ENCODE results near the gene UVRAG.

UVRAG gene

DNA sequence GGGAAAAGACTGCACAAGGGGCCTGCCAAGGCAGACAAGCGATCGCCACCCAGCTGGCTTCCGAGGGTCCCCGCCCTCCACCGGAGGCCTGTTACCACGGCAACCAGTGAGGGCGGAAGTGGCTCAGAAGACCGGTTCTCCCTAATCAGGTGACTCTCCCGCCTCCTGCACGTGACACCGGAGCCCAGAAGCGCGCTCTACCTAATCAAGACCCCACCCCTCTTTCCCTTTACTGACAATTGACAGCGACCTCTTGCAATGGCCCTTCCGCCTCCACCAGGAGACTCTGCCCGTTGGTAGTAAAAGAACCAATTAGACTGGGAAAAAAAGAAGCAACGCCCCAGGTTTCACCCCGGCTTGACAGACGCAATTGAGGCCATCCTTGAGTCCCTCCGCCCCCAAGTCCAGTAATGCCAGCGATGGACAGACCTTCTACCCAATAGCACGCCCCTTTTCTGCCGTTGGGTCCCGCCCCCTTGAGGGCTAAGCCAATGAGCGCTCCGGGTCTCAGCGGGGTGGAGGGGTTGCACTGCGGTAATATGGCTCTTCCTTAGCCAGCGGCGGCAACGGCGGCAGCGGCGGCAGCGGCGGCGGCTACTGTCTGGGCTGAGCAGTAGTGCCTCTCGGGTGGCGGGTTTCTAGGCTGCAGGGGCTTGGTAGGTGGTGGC lies at the start of gene UVRAG:
Gene UVRAG, plus strand, starts transcription at position 534 of the 668 bp plus-strand sequence. CDS start 198 bp downstream, outside the sequence.
- peak; percentile 90 for DNase-seq

GRCh38 chr11:75766443-75767227 lies 48.4 kb upstream of the UVRAG start:
- DNase-seq: no peak

DNA sequence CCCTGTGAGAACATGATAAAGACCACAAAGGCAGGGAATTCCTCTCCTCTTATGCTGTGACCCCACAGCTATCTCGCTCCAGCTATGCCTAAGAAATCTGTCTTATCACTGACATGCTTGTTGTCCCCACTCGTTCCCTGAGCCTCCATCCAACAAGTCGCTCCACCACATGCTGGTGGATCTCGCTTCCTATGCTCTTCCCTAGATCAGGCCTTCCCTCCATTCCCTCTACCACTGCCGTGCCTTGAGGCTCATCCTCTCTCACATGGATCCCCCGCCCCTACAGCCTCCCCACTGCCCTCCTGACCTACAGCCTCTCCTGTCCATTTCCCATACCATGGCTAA lies 47.8 kb upstream of the UVRAG start:
- DNase-seq: no peak

GRCh38 chr11:75767793-75768111 lies 47.3 kb upstream of the UVRAG start:
- no peak for DNase-seq

DNA sequence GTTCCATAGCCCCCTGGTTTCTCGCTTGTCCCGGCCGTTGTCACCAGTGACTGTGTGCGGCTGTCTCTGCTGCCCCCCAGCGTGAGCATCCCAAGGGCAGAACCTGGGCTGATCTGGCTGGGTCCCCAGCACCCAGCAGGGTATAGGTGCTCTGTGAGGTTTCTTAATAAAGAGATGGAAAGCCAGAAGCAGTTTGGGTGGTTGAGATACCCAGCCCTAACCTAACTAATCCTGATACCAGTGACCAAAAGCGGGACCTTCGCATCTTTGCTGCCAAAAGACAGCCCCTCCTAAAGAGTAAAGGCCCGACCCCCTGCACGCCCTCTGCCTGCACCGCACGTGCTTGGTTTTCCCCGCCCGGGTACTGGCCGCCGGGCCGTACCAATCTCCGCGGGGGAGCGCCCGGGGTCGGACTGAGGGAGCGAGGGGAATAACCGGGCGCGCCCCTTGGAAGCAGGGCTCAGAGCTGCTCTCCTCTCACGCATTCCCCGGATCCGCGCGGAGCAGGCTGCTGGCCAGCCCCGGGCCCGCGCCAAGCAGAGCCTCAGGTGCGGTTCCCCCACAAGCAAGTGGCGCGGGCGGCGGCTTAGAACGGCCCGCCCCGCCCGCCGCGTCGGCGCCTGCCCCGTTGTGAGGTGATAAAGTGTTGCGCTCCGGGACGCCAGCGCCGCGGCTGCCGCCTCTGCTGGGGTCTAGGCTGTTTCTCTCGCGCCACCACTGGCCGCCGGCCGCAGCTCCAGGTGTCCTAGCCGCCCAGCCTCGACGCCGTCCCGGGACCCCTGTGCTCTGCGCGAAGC lies 46.7 kb upstream of the UVRAG start, which contains the start of gene DGAT2:
Gene DGAT2, plus strand, starts transcription at position 667 of the 797 bp plus-strand sequence. CDS start 214 bp downstream, outside the sequence.
- peak; percentile 36 for DNase-seq

GRCh38 chr11:75768909-75769771 lies 45.9 kb upstream of the UVRAG start:
- no peak for DNase-seq

DNA sequence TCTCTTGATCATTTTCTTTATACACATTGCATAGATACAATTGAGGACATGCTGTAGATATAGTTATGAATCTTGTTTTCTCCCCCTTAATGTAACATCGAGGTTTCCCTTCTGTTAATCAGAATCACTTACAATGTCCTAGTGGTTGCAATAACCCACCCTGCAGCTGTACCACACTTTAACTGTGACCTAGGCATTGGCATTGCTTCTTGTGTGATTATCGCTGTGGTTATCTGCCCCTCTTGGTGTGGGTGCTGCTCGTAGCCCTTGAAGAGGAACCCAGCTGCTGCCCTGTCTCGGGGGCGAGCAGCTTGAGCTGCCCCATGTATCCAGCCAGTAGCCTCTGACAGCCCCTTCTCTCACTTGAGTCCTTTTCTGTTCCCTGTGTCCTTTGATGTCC lies 44.9 kb upstream of the UVRAG start:
- DNase-seq: no peak

- no peak for DNase-seq
Observed at GRCh38 chr11:75771646-75772410, 43.2 kb upstream of the UVRAG start.

- no peak for DNase-seq
Observed at GRCh38 chr11:75773595-75774353, 41.2 kb upstream of the UVRAG start.

GRCh38 chr11:75775056-75775455 lies 40.0 kb upstream of the UVRAG start:
- no peak for DNase-seq

DNA sequence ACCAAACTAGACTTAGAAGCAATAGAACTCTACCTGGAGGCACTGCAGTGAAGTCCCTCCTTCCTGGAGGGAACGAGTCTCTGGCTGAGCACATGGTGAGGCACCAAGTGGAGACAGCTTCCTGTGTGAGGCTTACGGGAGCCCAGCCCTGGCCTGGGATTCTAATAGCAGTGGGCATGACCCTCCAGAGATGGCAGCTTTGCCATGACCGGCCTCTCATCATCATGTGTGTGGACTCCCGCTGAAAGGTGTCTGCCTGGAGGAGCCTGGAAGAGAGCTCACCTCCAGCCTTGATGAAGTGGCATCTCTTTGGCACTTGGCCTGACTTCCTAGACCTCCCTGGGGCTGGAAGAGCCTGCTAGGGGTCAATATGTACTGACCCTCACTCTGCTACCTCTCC lies 38.5 kb upstream of the UVRAG start:
- no peak for DNase-seq

DNA sequence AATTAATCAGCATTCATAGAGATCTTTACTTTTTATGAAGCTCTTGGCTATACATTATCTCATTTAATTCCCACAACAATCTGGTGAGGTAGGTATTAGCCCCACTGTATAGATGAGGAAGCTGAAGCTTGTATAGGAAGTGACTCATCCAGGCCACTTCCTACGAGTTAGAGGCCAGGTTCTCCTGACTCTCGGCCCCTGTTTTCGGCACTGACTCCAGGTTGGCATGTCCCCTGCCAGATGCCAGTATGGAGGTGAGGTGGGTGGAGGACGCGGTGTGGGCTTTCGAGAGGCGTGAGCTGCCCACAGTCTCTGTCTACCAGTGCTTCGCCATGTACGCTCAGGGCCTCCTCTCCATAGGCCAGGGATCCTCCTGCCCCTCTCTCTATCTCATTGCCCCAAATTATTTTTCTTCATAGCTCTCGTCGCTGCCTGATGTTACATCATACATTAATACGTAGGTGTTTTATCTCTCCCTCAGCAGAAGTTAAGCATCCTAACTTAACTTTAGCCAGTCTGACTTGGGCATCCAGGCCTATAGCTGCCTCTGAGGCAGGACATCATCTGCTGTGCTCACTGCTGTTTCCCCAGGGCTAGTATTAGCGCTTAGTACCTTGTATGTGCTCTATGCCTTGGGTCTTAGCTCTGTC lies 37.4 kb upstream of the UVRAG start:
- DNase-seq: no peak

GRCh38 chr11:75778962-75779361 lies 36.0 kb upstream of the UVRAG start:
- no peak for DNase-seq

- DNase-seq: no peak
Observed at GRCh38 chr11:75779960-75780359, 35.0 kb upstream of the UVRAG start.

DNA sequence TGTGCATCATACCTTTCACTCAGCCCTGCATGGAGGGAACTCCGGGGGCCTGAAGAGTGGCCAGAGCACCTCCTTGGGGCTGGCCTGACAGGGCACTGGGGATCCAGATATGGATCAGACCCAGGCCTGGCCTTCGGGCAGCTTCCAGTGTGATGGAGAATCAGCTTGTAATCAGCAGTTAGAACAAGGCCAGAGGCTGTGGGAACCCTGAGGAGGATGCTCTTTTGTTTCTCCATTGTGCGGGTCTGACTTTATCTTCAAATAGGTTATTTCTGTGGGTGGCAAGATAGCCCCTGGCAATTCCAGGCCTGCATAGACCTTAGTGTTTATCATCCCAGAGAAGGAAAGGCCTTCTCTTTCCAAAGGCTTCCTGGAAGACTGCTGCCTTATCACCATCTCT lies 34.1 kb upstream of the UVRAG start:
- DNase-seq: no peak

- no peak for DNase-seq
Observed at GRCh38 chr11:75781296-75781695, 33.7 kb upstream of the UVRAG start.

- DNase-seq: no peak
Observed at GRCh38 chr11:75781831-75782230, 33.2 kb upstream of the UVRAG start.

GRCh38 chr11:75782540-75783263 lies 32.3 kb upstream of the UVRAG start:
- no peak for DNase-seq

DNA sequence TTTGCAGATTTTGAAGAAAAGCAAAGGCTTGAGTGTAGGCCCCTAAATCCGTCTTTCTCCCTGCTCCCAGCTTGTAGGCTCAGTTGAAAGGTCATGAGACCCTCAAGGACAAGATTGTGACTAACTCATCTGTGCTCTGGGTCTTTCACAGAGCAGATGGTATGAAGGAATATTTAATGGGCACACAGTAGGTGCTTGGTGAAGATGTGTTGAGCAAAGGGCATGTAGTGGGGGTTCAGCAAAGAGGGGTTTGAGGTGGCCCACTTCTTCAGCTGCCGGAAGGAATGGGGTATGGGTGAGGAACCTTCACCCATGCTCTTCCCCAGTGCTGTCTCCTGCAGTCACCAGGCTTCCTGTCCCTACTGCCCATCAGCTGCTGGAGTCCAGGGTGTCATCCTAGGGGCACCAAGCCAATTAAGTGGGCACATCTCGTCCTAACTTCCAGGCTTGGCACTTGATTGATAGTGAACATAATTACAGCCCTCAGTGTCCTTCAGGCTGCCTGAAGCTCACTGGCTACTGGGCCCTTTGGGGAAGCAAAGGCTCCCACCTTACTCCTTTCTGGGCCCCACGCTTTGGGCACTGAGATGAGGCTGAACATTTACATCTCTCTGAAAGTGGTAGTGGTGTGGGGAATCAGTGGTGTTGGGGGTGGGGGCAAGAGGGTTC lies 31.5 kb upstream of the UVRAG start:
- DNase-seq: no peak
